ENCODE data around the gene SLC1A7.

The SLC1A7 gene

DNA sequence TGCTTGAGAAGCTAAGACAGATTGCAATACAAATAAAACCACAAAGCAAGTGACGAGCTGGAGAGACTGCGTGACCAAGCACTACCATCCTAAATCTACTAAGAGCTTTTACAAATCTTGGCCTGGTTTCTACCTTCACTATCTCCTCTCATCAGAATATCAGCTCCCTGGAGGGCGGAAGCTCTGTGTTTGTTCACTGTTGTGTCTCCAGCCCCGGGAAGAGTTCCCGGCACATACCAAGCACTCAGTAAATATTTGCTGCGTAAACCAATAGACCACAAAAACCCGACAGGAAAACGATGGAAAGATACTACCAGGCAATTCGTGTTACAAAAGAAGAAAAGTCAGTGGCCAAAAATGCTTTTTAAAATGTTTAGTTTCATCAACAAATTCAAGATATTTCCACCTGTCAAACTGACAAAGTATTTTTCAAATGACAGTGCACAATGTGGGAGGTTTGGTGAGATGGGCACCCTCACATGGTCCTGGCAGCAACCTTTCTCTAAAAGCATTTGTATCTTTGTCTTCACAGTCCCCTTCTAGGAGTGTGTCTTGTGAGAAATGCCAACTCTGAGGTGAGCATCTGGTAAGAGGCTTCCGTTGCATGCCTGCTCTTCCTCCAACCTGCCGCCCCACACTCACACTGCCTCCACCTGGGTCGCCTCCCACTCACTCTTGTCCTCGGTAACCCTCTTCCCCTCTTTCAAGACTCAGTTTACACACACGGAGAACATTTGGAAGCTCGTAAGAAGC is 34.7 kb downstream of the SLC1A7 start:
- Mint-ChIP-seq H3K4me1 (ENCODE audit: low read depth) (peaks cover 21% of the 10 kb centered on the region), H3K4me3 (no peak overlapping the region), H3K27ac (no peak overlapping the region), H3K36me3 (ENCODE audit: low read depth) (no peaks in the 10 kb centered on the region), H3K27me3 (peaks cover 8% of the 10 kb centered on the region), H3K9me3 (no peaks in the 10 kb centered on the region)

GRCh38 chr1:53107090-53107489 is 35.3 kb downstream of the SLC1A7 start:
- H3K36me3 Mint-ChIP-seq (ENCODE audit: low read depth) = no peaks in the 10 kb centered on the region
- H3K27me3 Mint-ChIP-seq = peaks cover 8% of the 10 kb centered on the region
- no peak overlapping the region for H3K4me3 Mint-ChIP-seq
- H3K27ac Mint-ChIP-seq = no peak overlapping the region
- H3K9me3 Mint-ChIP-seq = no peaks in the 10 kb centered on the region
- H3K4me1 Mint-ChIP-seq (ENCODE audit: low read depth) = peaks cover 21% of the 10 kb centered on the region

GRCh38 chr1:53104289-53104913 is 38.0 kb downstream of the SLC1A7 start:
- Mint-ChIP-seq H3K27me3 (peaks cover 8% of the 10 kb centered on the region), H3K9me3 (no peaks in the 10 kb centered on the region), H3K36me3 (ENCODE audit: low read depth) (no peaks in the 10 kb centered on the region), H3K4me3 (no peak overlapping the region), H3K4me1 (ENCODE audit: low read depth) (peaks cover 12% of the 10 kb centered on the region), H3K27ac (no peak overlapping the region)

- H3K27ac Mint-ChIP-seq = no peak overlapping the region
Measured at GRCh38 chr1:53094533-53094919, 47.9 kb downstream of the SLC1A7 start.

DNA sequence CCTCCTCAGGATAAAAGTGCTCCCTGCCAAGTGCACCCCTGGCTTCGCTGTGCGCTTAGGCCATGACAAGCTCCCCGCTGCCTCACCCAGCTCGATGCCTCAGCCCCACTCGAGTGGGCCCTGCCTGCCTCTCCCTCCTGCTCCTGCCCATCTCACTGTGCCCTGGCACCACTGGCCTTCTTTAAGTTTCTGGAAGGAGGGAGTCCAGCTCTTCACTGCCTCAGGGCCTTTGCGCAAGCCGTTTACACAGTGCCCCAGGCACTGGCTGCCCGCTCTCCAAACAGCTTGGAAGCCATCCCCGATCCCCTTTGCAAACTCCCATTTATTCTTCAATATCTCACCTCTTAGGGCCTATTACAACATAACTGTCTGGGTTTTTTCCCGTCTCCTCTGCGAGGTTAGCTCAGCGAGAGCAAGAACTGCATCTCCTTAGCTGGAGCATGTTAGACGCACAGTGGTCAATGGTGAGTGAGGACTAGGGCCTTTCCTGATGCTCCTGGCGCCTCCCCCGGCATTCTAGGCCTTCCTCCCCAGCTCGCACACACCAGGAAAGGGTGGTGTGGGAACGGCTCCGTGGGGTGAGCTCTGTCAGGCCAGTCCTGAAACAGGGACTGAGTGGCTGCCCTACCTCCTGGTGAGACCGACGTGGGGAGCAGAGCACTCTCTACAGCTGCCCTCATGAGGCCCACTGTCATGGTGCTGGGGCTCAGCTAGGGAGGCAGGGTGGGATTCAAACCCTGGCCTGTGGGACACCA is 48.5 kb downstream of the SLC1A7 start:
- Mint-ChIP-seq H3K36me3 (ENCODE audit: low read depth) (no peaks in the 10 kb centered on the region), H3K9me3 (no peaks in the 10 kb centered on the region), H3K27ac (no peak overlapping the region), H3K4me1 (ENCODE audit: low read depth) (no peaks in the 10 kb centered on the region), H3K4me3 (no peak overlapping the region), H3K27me3 (no peaks in the 10 kb centered on the region)

More at GRCh38 chr1:53094533-53094919, 47.9 kb downstream of the SLC1A7 start:
- no peaks in the 10 kb centered on the region for H3K4me1 Mint-ChIP-seq (ENCODE audit: low read depth)
- H3K9me3 Mint-ChIP-seq = no peaks in the 10 kb centered on the region
- H3K4me3 Mint-ChIP-seq = no peak overlapping the region
- H3K27me3 Mint-ChIP-seq = no peaks in the 10 kb centered on the region
- no peaks in the 10 kb centered on the region for H3K36me3 Mint-ChIP-seq (ENCODE audit: low read depth)

DNA sequence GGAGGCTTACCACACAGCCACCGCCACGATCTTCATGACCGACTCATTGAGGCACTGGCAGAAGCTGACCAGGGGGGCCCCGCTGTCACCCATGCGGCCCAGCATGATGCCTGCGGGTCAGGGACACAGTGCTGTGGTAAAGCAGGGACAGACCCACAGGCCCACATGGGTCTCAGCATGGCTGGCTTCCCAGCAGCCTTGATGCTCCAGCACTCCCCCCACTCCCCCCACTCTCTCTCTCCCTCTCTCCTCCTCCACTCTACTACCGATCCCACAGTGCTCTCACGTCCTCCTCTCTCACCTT is 49.0 kb downstream of the SLC1A7 start:
- Mint-ChIP-seq H3K36me3 (ENCODE audit: low read depth) (no peaks in the 10 kb centered on the region), H3K27ac (no peak overlapping the region), H3K4me1 (ENCODE audit: low read depth) (no peaks in the 10 kb centered on the region), H3K27me3 (no peaks in the 10 kb centered on the region), H3K4me3 (no peak overlapping the region), H3K9me3 (no peaks in the 10 kb centered on the region)

DNA sequence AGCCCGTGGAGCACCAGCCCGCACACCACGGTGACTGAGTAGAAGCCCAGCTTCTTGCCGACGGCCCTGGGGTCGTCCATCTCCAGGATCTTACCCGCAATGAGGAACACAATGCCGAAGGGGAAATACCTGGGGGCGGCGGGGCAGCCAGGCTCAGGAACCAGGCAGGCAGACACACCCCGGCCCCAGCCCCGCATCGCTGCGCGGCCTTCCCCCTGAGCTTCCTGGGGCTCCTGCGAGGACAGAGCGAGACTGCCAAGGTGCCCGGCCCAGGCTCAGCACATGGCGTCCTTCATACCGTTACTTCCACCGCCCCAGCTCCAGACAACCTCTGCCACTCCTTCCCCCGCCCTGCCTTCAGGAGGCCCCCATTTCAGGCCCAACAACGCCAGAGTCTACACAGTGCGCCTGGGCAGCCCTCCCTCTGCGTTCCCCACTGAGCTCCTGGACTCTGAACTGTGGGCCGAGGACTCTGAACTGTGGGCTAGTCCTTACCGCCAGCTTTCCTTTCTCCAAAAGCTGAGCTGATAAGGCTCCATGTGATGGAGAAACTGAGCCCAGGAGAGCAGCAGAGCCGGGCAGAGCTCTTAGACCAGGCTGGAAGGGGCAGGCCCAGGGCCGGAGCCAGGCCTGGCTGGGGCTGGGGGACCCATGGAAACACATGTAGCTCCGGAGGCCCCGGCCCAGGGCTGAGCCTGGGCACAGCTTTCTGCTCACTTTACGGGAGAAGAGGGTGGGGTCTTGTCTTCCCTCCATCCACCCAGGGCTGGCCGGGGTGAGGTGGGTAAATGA is 49.6 kb downstream of the SLC1A7 start:
- H3K4me1 Mint-ChIP-seq (ENCODE audit: low read depth) = no peaks in the 10 kb centered on the region
- H3K4me3 Mint-ChIP-seq = no peak overlapping the region
- H3K27me3 Mint-ChIP-seq = no peaks in the 10 kb centered on the region
- H3K9me3 Mint-ChIP-seq = no peaks in the 10 kb centered on the region
- no peaks in the 10 kb centered on the region for H3K36me3 Mint-ChIP-seq (ENCODE audit: low read depth)
- H3K27ac Mint-ChIP-seq = no peak overlapping the region

- Mint-ChIP-seq H3K27ac (no peak overlapping the region), H3K4me3 (no peak overlapping the region)
Measured at GRCh38 chr1:53091841-53092645, 50.4 kb downstream of the SLC1A7 start.

GRCh38 chr1:53090227-53091147 is 52.0 kb downstream of the SLC1A7 start:
- Mint-ChIP-seq H3K27ac (no peak overlapping the region), H3K9me3 (no peaks in the 10 kb centered on the region), H3K36me3 (ENCODE audit: low read depth) (no peaks in the 10 kb centered on the region), H3K4me3 (no peak overlapping the region), H3K27me3 (no peaks in the 10 kb centered on the region), H3K4me1 (ENCODE audit: low read depth) (no peaks in the 10 kb centered on the region)

More at GRCh38 chr1:53091841-53092645, 50.4 kb downstream of the SLC1A7 start:
- H3K4me1 Mint-ChIP-seq (ENCODE audit: low read depth) = no peaks in the 10 kb centered on the region
- H3K9me3 Mint-ChIP-seq = no peaks in the 10 kb centered on the region
- H3K27me3 Mint-ChIP-seq = no peaks in the 10 kb centered on the region
- H3K36me3 Mint-ChIP-seq (ENCODE audit: low read depth) = no peaks in the 10 kb centered on the region

DNA sequence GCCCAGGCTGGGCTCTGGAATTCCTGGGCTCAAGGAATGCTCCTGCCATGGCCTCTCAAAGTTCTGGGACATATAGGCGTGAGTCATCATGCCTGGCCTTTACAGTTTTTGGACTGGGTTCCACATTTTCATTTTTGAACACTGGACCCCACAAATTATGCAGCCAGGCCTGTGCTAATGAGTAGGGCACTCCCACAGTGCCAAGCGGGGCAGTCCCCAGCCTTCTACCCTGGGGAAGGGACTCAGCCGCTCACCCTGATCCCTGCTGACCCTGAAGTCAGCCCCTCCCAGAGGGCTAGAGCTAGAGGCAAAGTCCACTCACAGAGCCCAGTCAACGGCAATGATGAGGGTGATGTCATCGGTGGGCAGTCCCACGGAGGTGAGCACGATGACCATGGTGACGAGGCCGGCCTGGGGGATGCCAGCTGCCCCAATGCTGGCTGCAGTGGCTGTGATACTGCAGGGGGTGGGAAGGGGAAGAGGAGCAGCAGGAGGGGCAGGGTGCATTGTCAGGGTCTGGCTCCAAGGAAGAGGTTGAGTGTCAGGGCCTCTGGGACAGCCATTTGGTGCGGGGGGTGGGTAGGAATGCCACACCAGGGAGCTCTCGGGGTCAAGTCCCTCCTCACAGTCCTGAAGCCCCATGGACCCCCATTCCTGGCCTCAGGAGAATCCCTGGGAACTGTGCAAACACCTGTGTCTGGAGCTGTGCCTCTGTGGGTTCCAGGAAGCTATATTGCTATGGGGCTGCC is 52.8 kb downstream of the SLC1A7 start:
- Mint-ChIP-seq H3K4me1 (ENCODE audit: low read depth) (no peaks in the 10 kb centered on the region), H3K4me3 (no peak overlapping the region), H3K27me3 (no peaks in the 10 kb centered on the region), H3K9me3 (no peaks in the 10 kb centered on the region), H3K27ac (no peak overlapping the region), H3K36me3 (ENCODE audit: low read depth) (no peaks in the 10 kb centered on the region)

GRCh38 chr1:53088616-53089300 is 53.7 kb downstream of the SLC1A7 start:
- Mint-ChIP-seq H3K27me3 (no peaks in the 10 kb centered on the region), H3K36me3 (ENCODE audit: low read depth) (no peaks in the 10 kb centered on the region), H3K9me3 (no peaks in the 10 kb centered on the region), H3K4me3 (no peak overlapping the region), H3K27ac (no peak overlapping the region), H3K4me1 (ENCODE audit: low read depth) (no peaks in the 10 kb centered on the region)

GRCh38 chr1:53087332-53088285 is 54.8 kb downstream of the SLC1A7 start:
- no peaks in the 10 kb centered on the region for H3K4me1 Mint-ChIP-seq (ENCODE audit: low read depth)
- no peak overlapping the region for H3K4me3 Mint-ChIP-seq
- H3K9me3 Mint-ChIP-seq = no peaks in the 10 kb centered on the region
- H3K27me3 Mint-ChIP-seq = no peaks in the 10 kb centered on the region
- H3K27ac Mint-ChIP-seq = no peak overlapping the region
- no peaks in the 10 kb centered on the region for H3K36me3 Mint-ChIP-seq (ENCODE audit: low read depth)
